Glomerular visceral epithelial cell (primary cell): ENCODE results near the gene KCTD17.

Experiments used
- DNase-seq: peaks from one replicate; pipeline ENCODE4 v3.0.0-alpha.2; 2016; ENCODE audit errors: extremely low spot score

Gene KCTD17

GRCh38 chr22:37043209-37043827 is 8.2 kb upstream of the KCTD17 start:
- DNase-seq, result no peak

- peak; percentile 65 for DNase-seq
Observed at GRCh38 chr22:37043828-37044538, 7.6 kb upstream of the KCTD17 start.

- DNase-seq, result peak; percentile 6
Observed at GRCh38 chr22:37044634-37045625, 6.6 kb upstream of the KCTD17 start.

- DNase-seq, result peak; percentile 20
Observed at GRCh38 chr22:37045958-37046357, 5.6 kb upstream of the KCTD17 start.

DNA sequence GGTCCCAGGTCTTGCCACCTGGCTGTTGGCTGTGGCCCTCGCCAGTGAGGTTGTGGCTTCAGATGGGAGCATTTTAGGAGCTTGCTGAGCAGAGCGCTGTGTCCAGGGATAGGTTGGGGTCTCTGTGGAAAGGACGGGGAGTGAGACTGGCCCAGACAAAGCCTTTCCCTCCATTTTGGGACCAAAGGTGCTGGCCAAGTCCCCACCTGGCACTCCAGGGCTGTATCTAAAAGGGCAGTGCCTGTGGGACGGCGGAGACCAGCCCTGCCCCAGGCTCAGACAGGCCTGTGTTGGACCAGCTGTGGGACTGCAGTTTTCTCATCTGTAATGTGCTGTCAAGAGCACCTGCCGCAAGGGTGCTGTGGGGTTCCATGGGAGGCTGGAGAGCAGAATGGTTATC is 5.0 kb upstream of the KCTD17 start:
- DNase-seq, result no peak

GRCh38 chr22:37047006-37047405 is 4.5 kb upstream of the KCTD17 start:
- no peak for DNase-seq

- no peak for DNase-seq
Observed at GRCh38 chr22:37048133-37048532, 3.4 kb upstream of the KCTD17 start.

DNA sequence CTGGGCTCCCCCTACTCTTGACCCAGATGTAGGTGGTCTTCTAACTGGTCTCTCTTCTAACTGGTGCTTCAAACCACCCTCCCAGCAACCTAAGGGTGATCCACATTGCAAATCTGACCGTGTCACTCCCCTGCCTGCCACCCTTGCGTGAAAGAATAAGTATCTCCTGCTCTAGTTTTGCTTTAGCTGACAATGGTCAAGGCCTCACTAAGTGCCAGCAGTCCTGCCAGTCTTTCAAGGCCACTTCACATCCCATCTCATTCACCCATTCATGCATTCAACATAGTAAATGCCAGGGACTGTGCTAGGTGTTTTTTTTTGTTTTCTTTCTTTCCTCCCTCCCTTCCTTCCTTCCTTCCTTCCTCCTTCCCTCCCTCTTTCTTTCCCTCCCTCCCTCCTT is 2.3 kb upstream of the KCTD17 start:
- DNase-seq, result no peak

GRCh38 chr22:37050913-37051312 is 629 bp upstream of the KCTD17 start:
- no peak for DNase-seq

DNA sequence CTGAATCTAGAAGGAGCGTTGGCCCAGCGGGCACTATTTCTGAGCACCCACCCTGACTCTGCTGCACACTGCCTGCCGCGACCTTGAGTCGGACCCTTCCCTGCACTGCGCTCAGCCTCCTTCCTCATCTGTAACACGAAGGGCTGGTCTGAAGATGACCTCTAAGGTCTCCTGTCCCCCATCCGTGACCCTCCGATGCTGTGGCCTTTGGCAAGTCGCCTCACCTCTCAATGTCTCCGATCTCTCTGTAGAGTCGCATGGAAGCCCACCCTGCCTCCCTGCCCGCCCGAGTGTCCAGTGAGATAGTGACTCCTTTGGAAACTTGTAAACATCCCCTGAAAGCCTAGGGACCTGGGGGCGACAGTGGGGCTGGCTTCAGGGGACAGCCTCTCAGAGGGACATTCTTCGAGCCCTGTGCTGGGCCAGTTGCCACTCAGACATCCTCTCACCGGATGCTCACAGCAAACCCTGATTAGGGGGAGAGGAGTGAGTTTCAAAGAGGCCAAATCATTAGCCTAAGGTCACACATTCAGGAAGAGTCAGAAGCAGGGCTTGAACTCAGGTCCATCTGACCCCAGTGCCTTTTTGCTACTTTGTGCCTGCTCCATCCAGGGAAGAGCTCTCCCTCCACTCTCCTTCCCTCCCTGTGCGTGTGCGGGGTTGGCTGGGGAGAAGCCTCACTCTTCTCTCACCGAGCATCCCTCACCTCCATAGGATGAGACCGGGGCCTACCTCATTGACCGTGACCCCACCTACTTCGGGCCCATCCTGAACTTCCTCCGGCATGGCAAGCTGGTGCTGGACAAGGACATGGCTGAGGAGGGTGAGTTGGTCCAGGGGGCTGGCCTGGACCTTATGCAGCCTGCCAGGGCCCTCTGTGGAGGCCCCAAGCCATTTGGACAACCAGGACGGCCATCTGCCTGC is 1.1 kb downstream of the KCTD17 start:
- no peak for DNase-seq

DNA sequence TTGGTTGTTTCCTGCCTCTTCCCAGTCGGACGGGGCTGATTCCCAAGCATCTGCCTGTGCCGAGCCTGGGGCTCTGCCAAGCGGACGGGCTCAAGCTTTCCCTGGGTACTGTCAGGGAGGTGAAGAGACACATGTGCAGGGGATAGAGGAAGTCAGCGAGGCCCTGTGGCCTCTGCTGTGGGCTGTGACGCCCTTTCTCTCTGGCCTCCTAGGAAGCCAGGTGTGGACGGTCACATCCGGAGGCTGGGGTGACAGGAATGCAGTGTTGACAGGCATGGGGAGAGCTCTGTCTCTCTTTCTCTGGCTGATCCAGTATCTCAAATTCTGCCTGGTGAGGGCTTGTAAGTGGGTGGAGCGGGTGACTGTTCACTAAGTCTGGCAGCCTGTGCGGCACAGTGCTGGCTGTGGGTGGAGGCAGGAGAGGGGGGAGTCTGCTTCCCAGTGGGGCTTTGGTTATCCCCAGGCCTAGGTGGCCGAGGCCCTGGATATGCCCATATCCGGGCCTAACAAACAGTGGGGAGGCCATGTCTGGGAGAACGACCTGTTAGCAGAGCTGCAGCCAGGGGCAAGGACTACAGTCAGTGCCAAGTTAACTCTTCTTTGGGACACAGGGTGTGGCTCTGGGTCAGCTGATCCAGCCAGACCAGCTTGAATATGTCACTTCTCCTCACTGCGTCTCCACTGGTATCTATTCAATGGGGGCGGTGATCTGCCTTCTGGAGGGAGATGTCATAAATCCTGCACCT is 1.9 kb downstream of the KCTD17 start:
- DNase-seq, result no peak

DNA sequence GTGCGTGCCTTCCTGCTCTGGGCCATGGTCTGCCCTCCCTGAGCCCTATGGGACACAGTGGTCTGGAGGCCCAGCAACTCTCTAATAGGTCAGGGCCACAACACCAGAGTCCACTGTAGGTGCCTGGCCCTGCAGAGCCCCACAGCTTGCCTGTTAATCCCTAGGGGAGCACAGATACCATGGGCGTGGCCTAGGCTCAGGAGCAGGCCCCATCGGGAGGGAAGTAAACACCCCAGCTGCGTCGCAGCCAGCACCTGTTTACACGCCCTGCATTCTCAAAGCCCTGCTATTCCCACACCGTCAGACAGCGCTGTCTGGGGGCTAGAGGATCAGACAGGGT is 2.5 kb downstream of the KCTD17 start:
- no peak for DNase-seq

GRCh38 chr22:37054600-37055365 is 3.2 kb downstream of the KCTD17 start:
- no peak for DNase-seq

DNA sequence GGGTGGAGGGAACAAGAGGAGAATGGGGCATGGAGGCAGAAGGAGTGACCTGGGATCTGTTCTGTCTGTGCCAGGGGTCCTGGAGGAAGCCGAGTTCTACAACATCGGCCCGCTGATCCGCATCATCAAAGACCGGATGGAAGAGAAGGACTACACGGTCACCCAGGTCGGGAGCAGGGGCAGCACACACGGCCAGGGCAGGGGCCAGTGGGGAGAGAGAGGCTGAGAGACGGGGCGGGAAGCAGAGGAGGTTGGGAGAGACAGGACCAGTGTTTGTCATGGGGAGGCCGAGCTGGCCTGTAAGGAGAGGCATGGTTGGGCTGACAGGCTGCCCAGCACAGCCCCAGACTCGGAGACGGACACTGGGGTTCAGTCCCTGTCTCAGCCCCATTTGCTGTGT is 4.7 kb downstream of the KCTD17 start:
- DNase-seq, result no peak

DNA sequence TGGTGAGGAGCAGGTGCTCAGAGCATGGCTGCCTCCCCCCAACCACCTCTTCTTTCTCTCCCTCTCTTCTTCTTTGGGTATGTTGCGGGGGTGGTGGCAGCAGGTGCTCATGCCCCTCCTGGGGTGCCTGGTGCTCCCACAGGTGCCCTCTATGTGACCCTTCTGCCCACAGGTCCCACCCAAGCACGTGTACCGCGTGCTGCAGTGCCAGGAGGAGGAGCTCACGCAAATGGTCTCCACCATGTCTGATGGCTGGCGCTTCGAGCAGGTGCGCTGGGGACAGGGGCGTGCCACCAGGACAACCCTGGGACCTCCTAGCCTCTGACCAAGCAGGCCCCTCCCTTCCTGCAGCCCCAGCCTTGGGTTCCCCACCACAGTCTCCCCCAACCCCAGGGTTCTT is 5.7 kb downstream of the KCTD17 start:
- no peak for DNase-seq

GRCh38 chr22:37057796-37058510 is 6.4 kb downstream of the KCTD17 start:
- no peak for DNase-seq

DNA sequence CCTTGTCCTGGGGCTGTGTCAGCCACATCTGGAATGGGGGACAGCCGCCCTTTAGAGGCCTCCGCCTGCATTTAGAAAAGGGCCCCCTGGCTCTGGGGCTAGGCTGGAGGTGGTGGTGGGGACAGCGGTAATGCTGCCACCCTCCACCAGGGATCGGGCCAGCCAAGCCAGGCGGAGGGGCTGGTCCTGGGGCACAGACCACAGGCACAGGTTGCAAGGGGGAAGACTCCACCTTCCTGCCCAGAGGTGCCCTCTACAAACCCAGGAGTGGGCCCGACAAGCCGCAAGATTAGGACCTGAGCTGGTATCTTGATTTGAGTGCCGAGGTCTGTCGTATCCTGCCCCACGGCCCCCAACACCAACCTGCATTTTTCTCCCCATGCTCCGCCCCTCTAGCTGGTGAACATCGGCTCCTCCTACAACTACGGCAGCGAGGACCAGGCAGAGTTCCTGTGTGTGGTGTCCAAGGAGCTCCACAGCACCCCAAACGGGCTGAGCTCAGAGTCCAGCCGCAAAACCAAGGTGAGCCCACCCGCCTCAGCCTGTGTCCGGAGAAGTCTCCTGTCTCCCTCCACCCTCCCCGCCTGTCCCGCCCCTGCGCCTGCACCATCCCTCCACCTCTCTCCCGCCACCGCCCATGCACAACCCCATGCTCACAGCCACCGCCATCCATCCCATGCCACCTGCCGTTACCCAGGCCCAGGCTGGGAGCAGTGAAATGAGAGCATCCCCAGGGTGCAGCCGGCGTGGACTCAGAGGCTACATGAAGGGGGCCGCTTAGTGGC is 7.6 kb downstream of the KCTD17 start:
- DNase-seq, result no peak

DNA sequence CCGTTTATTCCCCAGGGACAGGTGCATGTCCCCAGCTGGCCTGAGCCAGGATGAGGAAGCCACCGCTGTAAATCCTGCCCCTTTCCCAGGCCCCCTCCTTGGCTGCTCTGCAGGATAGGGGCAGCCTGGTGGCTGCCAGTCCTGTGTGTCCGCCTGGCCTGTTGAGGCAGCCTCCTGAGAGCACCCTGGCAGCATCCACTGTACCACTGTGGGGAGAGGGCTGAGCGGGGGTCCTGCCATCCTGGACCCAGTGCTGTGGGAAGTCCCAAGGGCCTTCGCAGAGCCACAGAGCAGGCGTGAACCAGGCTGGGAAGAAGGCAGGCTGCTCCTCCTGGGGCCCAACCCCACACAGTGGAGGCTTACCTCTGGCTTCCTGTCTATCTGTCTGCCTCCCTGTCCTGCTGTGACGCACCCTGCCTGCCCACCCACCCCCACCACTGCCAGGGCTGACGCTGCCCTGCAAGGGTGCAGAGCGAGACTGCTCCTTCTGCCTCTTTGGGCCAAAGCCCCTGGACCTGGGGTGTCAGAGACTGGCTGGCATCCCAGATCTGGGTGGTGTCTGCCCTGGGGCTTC is 8.4 kb downstream of the KCTD17 start:
- DNase-seq, result no peak
